Naive B cell (primary cell): Measurements from ENCODE around the gene IL1RAPL2. TPM values are rescaled to one million over a fixed set of nuclear protein-coding genes. Genes with fewer than 3 reads are reported as not detected.

ENCODE experiments used
- ATAC-seq, 2 donors: fragments of 150-1000 bp; cut with Tn5 transposase; 2 replicates each; pipeline ENCODE4 v1.10.0; 2021; ENCODE audit warnings: low read depth in 2 of 2, mild to moderate bottlenecking in 2 of 2, moderate library complexity in 2 of 2
- DNase-seq: peaks from one replicate; pipeline ENCODE4 v3.0.0; 2022
- H3K27ac Mint-ChIP-seq, 6 donors: one replicate each; pipeline ENCODE4 v1.8.0; 2020 to 2022; ENCODE audit warnings: mild to moderate bottlenecking in 6 of 6, mixed read lengths in 6 of 6, moderate library complexity in 5 of 6, inconsistent platforms in 2 of 6
- H3K27me3 Mint-ChIP-seq, 3 donors: one replicate each; pipeline ENCODE4 v1.8.0; 2021 to 2022; ENCODE audit warnings: mixed read lengths in 3 of 3, mild to moderate bottlenecking in 1 of 3
- H3K36me3 Mint-ChIP-seq, 2 donors: one replicate each; pipeline ENCODE4 v1.8.0; 2020 to 2022; ENCODE audit warnings: mixed read lengths in 2 of 2, inconsistent platforms in 1 of 2, mild to moderate bottlenecking in 1 of 2
- H3K4me1 Mint-ChIP-seq, 3 donors: one replicate each; pipeline ENCODE4 v1.8.0; 2020 to 2022; ENCODE audit warnings: mixed read lengths in 3 of 3, inconsistent platforms in 1 of 3, mild to moderate bottlenecking in 1 of 3, moderate library complexity in 1 of 3
- H3K4me3 Mint-ChIP-seq, 8 donors: one replicate each; pipeline ENCODE4 v1.8.0; 2020 to 2022; ENCODE audit warnings: mild to moderate bottlenecking in 8 of 8, mixed read lengths in 8 of 8, moderate library complexity in 8 of 8, inconsistent platforms in 2 of 8
- H3K9me3 Mint-ChIP-seq, 7 donors: one replicate each; pipeline ENCODE4 v1.8.0; 2020 to 2022; ENCODE audit warnings: mixed read lengths in 7 of 7, mild to moderate bottlenecking in 5 of 7, inconsistent platforms in 2 of 7, moderate library complexity in 1 of 7
- polyA plus RNA-seq, 6 donors: library from polyadenylated mRNA; unstranded; fragments of 300-500 nt; fragmentation: Illumina TruSeq; gene quantifications; one replicate each; pipeline ENCODE4 v1.2.3, GENCODE V29; 2021; ENCODE audit warnings: low read depth in 6 of 6

The IL1RAPL2 gene
- polyA plus RNA-seq, 6 donors from 2014 or later: not detected

GRCh38 chrX:105260291-105261043 lies 694.5 kb downstream of the IL1RAPL2 start:
- Mint-ChIP-seq H3K9me3 (peaks cover 0 to 3% (median 0%) of the 10 kb centered on the region in 7 donors), H3K27me3 (no peaks in the 10 kb centered on the region), H3K27ac (no peak overlapping the region), H3K36me3 (no peaks in the 10 kb centered on the region), H3K4me3 (no peak overlapping the region), H3K4me1 (no peaks in the 10 kb centered on the region)
- ATAC-seq: no peak
- DNase-seq: no peak

GRCh38 chrX:105263171-105263570 lies 697.2 kb downstream of the IL1RAPL2 start:
- no peak for DNase-seq
- H3K4me3 Mint-ChIP-seq: no peak overlapping the region
- H3K27ac Mint-ChIP-seq: peak overlapping the region in 1 of 6 donors; percentile 64
- no peaks in the 10 kb centered on the region for H3K4me1 Mint-ChIP-seq
- no peak for ATAC-seq
- peaks cover 0 to 2% (median 0%) of the 10 kb centered on the region in 7 donors for H3K9me3 Mint-ChIP-seq
- H3K27me3 Mint-ChIP-seq: no peaks in the 10 kb centered on the region
- H3K36me3 Mint-ChIP-seq: no peaks in the 10 kb centered on the region

DNA sequence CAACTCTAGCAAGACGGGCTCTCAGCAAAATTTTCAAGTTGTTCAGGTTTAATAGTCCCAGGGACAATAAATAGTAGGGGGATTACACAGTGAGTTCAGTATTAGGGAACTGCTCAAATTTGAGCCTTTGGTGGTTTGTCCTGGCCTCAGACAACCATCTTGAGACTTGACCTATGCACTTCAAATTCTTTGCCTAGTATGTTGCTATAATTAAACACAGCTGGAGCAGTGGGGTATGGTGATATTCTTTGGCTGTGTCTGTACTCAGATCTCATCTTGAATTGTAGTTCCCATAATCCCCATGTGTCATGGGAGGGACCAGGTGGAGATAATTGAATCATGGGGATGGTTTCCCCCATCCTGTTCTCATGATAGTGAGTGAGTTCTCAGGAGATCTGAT lies 697.8 kb downstream of the IL1RAPL2 start:
- H3K27ac Mint-ChIP-seq: no peak overlapping the region
- H3K9me3 Mint-ChIP-seq: peaks cover 0 to 2% (median 0%) of the 10 kb centered on the region in 7 donors
- H3K4me3 Mint-ChIP-seq: no peak overlapping the region
- DNase-seq (no peak), ATAC-seq (no peak)
- H3K27me3 Mint-ChIP-seq: no peaks in the 10 kb centered on the region
- H3K36me3 Mint-ChIP-seq: no peaks in the 10 kb centered on the region
- H3K4me1 Mint-ChIP-seq: no peaks in the 10 kb centered on the region

DNA sequence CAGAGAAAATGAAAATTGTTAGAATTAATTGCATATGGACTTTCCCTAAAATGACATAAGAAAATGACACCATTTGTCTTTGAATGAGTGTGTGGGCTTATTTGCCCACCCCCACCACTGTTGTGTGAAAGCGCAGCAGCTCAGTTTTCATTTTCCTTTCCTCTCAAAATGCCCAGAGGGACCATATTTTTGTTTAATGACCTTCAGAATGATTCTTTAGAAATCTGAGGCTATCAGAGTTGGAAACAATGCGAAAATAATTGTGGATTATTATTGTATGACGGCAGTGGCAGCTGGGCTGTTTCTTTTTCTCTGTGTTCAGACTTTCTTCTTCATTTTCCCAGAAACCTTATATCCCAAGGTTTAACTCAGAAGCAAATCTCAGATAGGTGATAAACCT lies 699.1 kb downstream of the IL1RAPL2 start:
- H3K36me3 Mint-ChIP-seq: no peaks in the 10 kb centered on the region
- no peak overlapping the region for H3K4me3 Mint-ChIP-seq
- H3K27me3 Mint-ChIP-seq: no peaks in the 10 kb centered on the region
- no peaks in the 10 kb centered on the region for H3K4me1 Mint-ChIP-seq
- ATAC-seq (no peak), DNase-seq (no peak)
- peaks cover 0 to 2% (median 0%) of the 10 kb centered on the region in 7 donors for H3K9me3 Mint-ChIP-seq
- no peak overlapping the region for H3K27ac Mint-ChIP-seq

DNA sequence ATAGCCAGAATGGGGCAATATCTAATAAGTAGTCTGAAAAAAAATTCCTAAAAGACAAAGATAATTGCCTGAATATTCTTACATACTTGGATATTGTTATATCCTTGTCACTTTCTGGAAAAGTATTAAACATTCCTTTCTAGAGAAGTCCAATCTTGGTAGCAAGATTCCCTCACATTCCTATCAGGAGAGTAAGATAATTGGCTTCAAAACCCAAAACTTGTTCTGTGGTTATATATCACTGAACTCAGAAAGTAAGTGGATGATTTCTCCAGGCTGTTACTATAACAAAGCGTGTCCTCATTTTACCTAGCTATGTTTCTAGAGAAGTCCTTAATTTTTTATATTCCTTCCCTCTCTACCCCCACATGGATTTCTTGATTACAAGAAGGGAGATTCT lies 700.5 kb downstream of the IL1RAPL2 start:
- no peak for ATAC-seq

GRCh38 chrX:105267167-105267566 lies 701.2 kb downstream of the IL1RAPL2 start:
- no peak for ATAC-seq
- Mint-ChIP-seq H3K27me3 (no peaks in the 10 kb centered on the region), H3K4me1 (no peaks in the 10 kb centered on the region), H3K27ac (no peak overlapping the region), H3K4me3 (no peak overlapping the region), H3K36me3 (no peaks in the 10 kb centered on the region), H3K9me3 (peaks cover 0 to 2% (median 0%) of the 10 kb centered on the region in 7 donors)
- DNase-seq: no peak

More for the DNA sequence above, 700.5 kb downstream of the IL1RAPL2 start:
- Mint-ChIP-seq H3K27me3 (no peaks in the 10 kb centered on the region), H3K9me3 (peaks cover 0 to 2% (median 0%) of the 10 kb centered on the region in 7 donors), H3K4me1 (no peaks in the 10 kb centered on the region), H3K4me3 (no peak overlapping the region), H3K27ac (no peak overlapping the region), H3K36me3 (no peaks in the 10 kb centered on the region)
- no peak for DNase-seq

GRCh38 chrX:105269386-105269785 lies 703.4 kb downstream of the IL1RAPL2 start:
- H3K9me3 Mint-ChIP-seq: peaks cover 0 to 1% (median 0%) of the 10 kb centered on the region in 7 donors
- no peak for ATAC-seq
- no peaks in the 10 kb centered on the region for H3K36me3 Mint-ChIP-seq
- H3K27ac Mint-ChIP-seq: no peak overlapping the region
- DNase-seq: no peak
- no peak overlapping the region for H3K4me3 Mint-ChIP-seq
- H3K4me1 Mint-ChIP-seq: no peaks in the 10 kb centered on the region
- no peaks in the 10 kb centered on the region for H3K27me3 Mint-ChIP-seq

- no peaks in the 10 kb centered on the region for H3K36me3 Mint-ChIP-seq
- no peak overlapping the region for H3K4me3 Mint-ChIP-seq
- peaks cover 0 to 5% (median 0%) of the 10 kb centered on the region in 7 donors for H3K9me3 Mint-ChIP-seq
- H3K27me3 Mint-ChIP-seq: no peaks in the 10 kb centered on the region
- no peaks in the 10 kb centered on the region for H3K4me1 Mint-ChIP-seq
- no peak for ATAC-seq
- no peak for DNase-seq
- H3K27ac Mint-ChIP-seq: no peak overlapping the region
Observed at GRCh38 chrX:105273326-105273725, 707.3 kb downstream of the IL1RAPL2 start.

GRCh38 chrX:105274091-105274490 lies 708.1 kb downstream of the IL1RAPL2 start:
- Mint-ChIP-seq H3K4me1 (no peaks in the 10 kb centered on the region), H3K4me3 (no peak overlapping the region), H3K36me3 (no peaks in the 10 kb centered on the region), H3K9me3 (peaks cover 0 to 5% (median 0%) of the 10 kb centered on the region in 7 donors), H3K27ac (no peak overlapping the region), H3K27me3 (no peaks in the 10 kb centered on the region)
- DNase-seq (no peak), ATAC-seq (no peak)

DNA sequence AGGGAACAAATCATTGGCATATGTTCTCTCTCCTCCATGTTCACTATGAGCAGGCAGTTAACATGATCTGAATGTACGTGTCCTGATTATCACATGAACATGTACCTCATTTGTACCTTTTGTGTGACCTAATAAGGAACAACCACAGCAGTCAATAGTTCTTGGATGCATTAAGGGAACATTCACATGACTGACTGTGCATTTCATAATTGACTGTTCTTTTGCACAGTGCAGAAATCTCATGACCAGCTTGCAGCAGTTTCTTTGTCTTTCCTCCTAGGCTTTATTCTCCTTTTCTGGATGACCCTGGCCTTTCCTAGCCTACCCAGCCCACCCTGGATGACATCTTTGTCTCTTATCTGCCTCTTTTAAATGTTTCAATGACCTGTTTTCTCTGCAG lies 711.1 kb downstream of the IL1RAPL2 start:
- H3K27me3 Mint-ChIP-seq: no peaks in the 10 kb centered on the region
- H3K4me3 Mint-ChIP-seq: no peak overlapping the region
- no peaks in the 10 kb centered on the region for H3K36me3 Mint-ChIP-seq
- H3K4me1 Mint-ChIP-seq: no peaks in the 10 kb centered on the region
- H3K27ac Mint-ChIP-seq: no peak overlapping the region
- H3K9me3 Mint-ChIP-seq: peaks cover 0 to 5% (median 0%) of the 10 kb centered on the region in 7 donors
- ATAC-seq (no peak), DNase-seq (no peak)

DNA sequence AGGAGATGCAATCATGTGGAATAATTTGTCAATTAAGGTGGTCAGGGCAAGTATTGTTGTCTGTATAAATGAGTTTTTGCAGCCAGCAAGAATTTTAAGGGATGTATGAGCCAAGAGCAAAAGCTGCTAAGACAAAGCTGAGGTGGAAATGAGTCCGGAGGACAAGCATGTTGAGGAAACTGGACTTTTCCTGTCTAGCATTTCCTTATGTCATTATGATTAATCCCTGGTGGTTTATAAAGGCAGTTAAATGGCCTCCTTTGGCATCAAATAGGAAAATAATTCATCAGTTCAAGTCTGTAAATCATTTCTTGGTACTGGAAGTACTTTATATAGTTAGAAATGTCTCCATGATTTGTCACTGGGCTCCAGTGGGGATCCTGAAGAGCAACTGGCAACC lies 716.1 kb downstream of the IL1RAPL2 start:
- no peak for ATAC-seq
- H3K9me3 Mint-ChIP-seq: peaks cover 0 to 3% (median 0%) of the 10 kb centered on the region in 7 donors
- no peaks in the 10 kb centered on the region for H3K36me3 Mint-ChIP-seq

GRCh38 chrX:105297041-105297440 lies 731.0 kb downstream of the IL1RAPL2 start:
- Mint-ChIP-seq H3K36me3 (no peaks in the 10 kb centered on the region), H3K27ac (peak overlapping the region in 2 of 6 donors; percentile 10 to 90)

More for the DNA sequence above, 716.1 kb downstream of the IL1RAPL2 start:
- no peaks in the 10 kb centered on the region for H3K4me1 Mint-ChIP-seq
- no peak overlapping the region for H3K4me3 Mint-ChIP-seq
- H3K27me3 Mint-ChIP-seq: no peaks in the 10 kb centered on the region
- no peak for DNase-seq
- no peak overlapping the region for H3K27ac Mint-ChIP-seq

DNA sequence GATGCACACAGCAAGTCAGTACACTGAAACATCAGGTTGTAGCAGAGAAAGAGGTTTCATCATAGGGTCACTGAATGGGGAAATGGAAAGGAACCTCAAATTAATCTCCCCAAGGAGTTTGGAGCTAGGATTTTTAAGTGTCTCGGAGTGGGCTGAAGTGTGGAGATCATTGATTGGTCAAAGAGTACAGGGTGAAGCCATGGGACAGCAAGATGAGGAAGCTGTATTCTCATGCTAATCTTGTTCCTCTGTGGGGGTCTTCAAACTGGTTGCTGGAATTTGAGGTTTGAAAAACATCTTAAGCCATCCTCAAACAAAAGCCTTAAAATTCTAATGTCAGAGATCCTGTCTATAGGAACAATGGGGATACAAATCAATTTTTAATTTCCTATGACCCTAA lies 733.3 kb downstream of the IL1RAPL2 start:
- H3K27me3 Mint-ChIP-seq: no peaks in the 10 kb centered on the region
- H3K4me1 Mint-ChIP-seq: no peaks in the 10 kb centered on the region

More at GRCh38 chrX:105297041-105297440, 731.0 kb downstream of the IL1RAPL2 start:
- ATAC-seq (no peak), DNase-seq (no peak)
- H3K9me3 Mint-ChIP-seq: peaks cover 0 to 13% (median 4%) of the 10 kb centered on the region in 7 donors
- no peak overlapping the region for H3K4me3 Mint-ChIP-seq
- no peaks in the 10 kb centered on the region for H3K4me1 Mint-ChIP-seq
- no peaks in the 10 kb centered on the region for H3K27me3 Mint-ChIP-seq

DNA sequence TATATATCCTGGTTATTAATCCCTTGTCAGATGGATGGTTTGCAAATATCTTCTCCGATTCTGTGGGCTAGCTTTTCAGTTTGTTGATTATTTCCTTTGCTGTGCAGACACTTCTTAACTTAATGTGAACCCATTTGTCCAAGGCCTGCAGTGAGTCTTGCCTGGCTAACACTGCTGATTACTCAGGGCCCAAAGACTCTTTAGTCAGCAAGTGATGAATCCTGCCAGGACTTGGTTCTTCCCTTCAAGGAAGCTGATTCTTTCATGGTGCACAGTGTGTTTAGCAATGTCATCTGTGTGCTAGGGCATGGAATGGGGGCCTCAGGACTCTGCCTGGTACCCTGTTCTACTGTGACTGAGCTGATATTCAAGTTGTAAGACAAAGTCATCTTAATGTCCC lies 736.2 kb downstream of the IL1RAPL2 start:
- Mint-ChIP-seq H3K36me3 (no peaks in the 10 kb centered on the region), H3K4me3 (no peak overlapping the region), H3K27ac (no peak overlapping the region), H3K4me1 (no peaks in the 10 kb centered on the region), H3K9me3 (peaks cover 0 to 11% (median 4%) of the 10 kb centered on the region in 7 donors), H3K27me3 (no peaks in the 10 kb centered on the region)
- ATAC-seq (no peak), DNase-seq (no peak)

More for the DNA sequence above, 733.3 kb downstream of the IL1RAPL2 start:
- no peak for DNase-seq
- Mint-ChIP-seq H3K36me3 (no peaks in the 10 kb centered on the region), H3K4me3 (no peak overlapping the region), H3K27ac (no peak overlapping the region), H3K9me3 (peaks cover 0 to 13% (median 4%) of the 10 kb centered on the region in 7 donors)
- no peak for ATAC-seq
